IMR-90 (cell line): ENCODE measurements around the gene HSPA12A.

ENCODE experiments used
- BHLHE40 ChIP-seq: fragments of 150-350 bp; IDR thresholded peaks from 2 replicates; pipeline ENCODE4 v1.6.1; 2016; ENCODE audit warnings: mild to moderate bottlenecking, low read depth, low read length
- CEBPB ChIP-seq: IDR thresholded peaks from 2 replicates; pipeline ENCODE4 v1.6.1; 2012; ENCODE audit warnings: low read depth, low read length, improper control_type of control experiment
- CHD1 ChIP-seq: IDR thresholded peaks from 2 replicates; pipeline ENCODE4 v1.6.1; 2012; ENCODE audit warnings: low read depth, low read length, improper control_type of control experiment
- FOS ChIP-seq: fragments of 150-350 bp; IDR thresholded peaks from 2 replicates; pipeline ENCODE4 v1.6.1; 2016; ENCODE audit warnings: low read depth, low read length
- MAFK ChIP-seq: IDR thresholded peaks from 2 replicates; pipeline ENCODE4 v1.6.1; 2012; ENCODE audit warnings: low read depth, low read length, improper control_type of control experiment
- NFE2L2 ChIP-seq: fragments of 150-350 bp; IDR thresholded peaks from 2 replicates; pipeline ENCODE4 v1.6.1; 2016; ENCODE audit warnings: low read depth, mild to moderate bottlenecking, low read length
- POLR2A ChIP-seq: IDR thresholded peaks from 2 replicates; pipeline ENCODE4 v1.6.1; 2012; ENCODE audit warnings: mild to moderate bottlenecking, low read depth, low read length
- RAD21 ChIP-seq: IDR thresholded peaks from 2 replicates; pipeline ENCODE4 v1.6.1; 2012; ENCODE audit warnings: low read length, improper control_type of control experiment
- RCOR1 ChIP-seq: IDR thresholded peaks from 2 replicates; pipeline ENCODE4 v1.6.1; 2012; ENCODE audit warnings: mild to moderate bottlenecking, low read length, improper control_type of control experiment; ENCODE audit not compliant: insufficient replicate concordance
- RFX5 ChIP-seq: IDR thresholded peaks from 2 replicates; pipeline ENCODE4 v1.8.0; 2012; ENCODE audit warnings: low read depth, mild to moderate bottlenecking, low read length, moderate library complexity
- TF ChIP-seq, protein P1 (sequence below): conservative IDR thresholded peaks from 2 replicates; pipeline ENCODE4 v1.5.1; 2012; ENCODE audit warnings: mild to moderate bottlenecking, low read depth, low read length, improper control_type of control experiment
- TF ChIP-seq, protein P2 (sequence below): fragments of 150-350 bp; IDR thresholded peaks from 2 replicates; pipeline ENCODE4 v1.6.1; 2016; ENCODE audit warnings: low read depth, mild to moderate bottlenecking, low read length, moderate library complexity, borderline replicate concordance
- TF ChIP-seq, protein P3 (sequence below): fragments of 150-350 bp; IDR thresholded peaks from 2 replicates; pipeline ENCODE4 v1.6.1; 2017; ENCODE audit warnings: mild to moderate bottlenecking, antibody characterized with exemption, low read length, low read depth

DNA sequence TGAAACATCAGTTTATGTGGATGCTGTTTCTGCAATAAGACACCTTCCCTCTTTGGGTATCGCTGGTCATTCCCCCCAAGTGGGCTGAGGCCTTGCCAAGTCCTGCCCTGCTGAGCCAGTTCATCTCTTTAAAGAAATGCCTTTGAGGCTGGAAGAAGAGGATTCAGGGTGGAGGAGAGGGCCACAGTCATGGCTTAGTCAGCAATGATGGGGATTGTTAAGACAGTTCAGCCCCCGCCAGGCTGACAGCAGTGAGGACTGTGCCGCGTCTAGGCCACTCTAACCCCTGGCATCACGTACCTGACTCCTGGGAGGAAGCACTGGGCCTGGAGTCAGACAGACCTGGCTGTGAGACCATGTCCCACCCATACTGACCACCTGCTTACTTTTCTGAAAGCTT is 73.3 kb downstream of the HSPA12A start:
- TF ChIP-seq, protein P1, sequence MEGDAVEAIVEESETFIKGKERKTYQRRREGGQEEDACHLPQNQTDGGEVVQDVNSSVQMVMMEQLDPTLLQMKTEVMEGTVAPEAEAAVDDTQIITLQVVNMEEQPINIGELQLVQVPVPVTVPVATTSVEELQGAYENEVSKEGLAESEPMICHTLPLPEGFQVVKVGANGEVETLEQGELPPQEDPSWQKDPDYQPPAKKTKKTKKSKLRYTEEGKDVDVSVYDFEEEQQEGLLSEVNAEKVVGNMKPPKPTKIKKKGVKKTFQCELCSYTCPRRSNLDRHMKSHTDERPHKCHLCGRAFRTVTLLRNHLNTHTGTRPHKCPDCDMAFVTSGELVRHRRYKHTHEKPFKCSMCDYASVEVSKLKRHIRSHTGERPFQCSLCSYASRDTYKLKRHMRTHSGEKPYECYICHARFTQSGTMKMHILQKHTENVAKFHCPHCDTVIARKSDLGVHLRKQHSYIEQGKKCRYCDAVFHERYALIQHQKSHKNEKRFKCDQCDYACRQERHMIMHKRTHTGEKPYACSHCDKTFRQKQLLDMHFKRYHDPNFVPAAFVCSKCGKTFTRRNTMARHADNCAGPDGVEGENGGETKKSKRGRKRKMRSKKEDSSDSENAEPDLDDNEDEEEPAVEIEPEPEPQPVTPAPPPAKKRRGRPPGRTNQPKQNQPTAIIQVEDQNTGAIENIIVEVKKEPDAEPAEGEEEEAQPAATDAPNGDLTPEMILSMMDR, result no peak
- no peak for TF ChIP-seq RFX5
- no peak for TF ChIP-seq RAD21
- TF ChIP-seq POLR2A, result no peak
- no peak for TF ChIP-seq FOS
- TF ChIP-seq BHLHE40, result no peak
- no peak for TF ChIP-seq MAFK
- no peak for TF ChIP-seq CEBPB
- no peak for TF ChIP-seq CHD1
- TF ChIP-seq, protein P2, sequence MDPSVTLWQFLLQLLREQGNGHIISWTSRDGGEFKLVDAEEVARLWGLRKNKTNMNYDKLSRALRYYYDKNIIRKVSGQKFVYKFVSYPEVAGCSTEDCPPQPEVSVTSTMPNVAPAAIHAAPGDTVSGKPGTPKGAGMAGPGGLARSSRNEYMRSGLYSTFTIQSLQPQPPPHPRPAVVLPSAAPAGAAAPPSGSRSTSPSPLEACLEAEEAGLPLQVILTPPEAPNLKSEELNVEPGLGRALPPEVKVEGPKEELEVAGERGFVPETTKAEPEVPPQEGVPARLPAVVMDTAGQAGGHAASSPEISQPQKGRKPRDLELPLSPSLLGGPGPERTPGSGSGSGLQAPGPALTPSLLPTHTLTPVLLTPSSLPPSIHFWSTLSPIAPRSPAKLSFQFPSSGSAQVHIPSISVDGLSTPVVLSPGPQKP, result no peak
- TF ChIP-seq, protein P3, sequence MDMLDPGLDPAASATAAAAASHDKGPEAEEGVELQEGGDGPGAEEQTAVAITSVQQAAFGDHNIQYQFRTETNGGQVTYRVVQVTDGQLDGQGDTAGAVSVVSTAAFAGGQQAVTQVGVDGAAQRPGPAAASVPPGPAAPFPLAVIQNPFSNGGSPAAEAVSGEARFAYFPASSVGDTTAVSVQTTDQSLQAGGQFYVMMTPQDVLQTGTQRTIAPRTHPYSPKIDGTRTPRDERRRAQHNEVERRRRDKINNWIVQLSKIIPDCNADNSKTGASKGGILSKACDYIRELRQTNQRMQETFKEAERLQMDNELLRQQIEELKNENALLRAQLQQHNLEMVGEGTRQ, result no peak
- no peak for TF ChIP-seq NFE2L2
- TF ChIP-seq RCOR1, result no peak
